Uterus (tissue), 4 donors: ENCODE data around the gene TPRG1L. TPM values are rescaled to one million over a fixed set of nuclear protein-coding genes. Genes with fewer than 3 reads are reported as not detected.

ENCODE experiments used
- DNase-seq, 2 donors: peaks; one replicate each; pipeline ENCODE4 v3.0.0-alpha.2; 2019 to 2020
- H3K27ac ChIP-seq, 2 donors: fragments of 200-600 bp; sonication (generic); 1 replicate in 1 of 2; 2 replicates in 1 of 2; pipeline ENCODE4 v1.5.1; 2016 to 2018
- H3K27me3 ChIP-seq, 2 donors: fragments of 200-600 bp; sonication (generic); one replicate each; pipeline ENCODE4 v1.5.1; 2018 to 2019; ENCODE audit warnings: control low read depth in 1 of 2
- H3K36me3 ChIP-seq, 2 donors: fragments of 200-600 bp; sonication (generic); one replicate each; pipeline ENCODE4 v1.5.1; 2019; ENCODE audit warnings: control low read depth in 1 of 2
- H3K4me1 ChIP-seq, 2 donors: fragments of 200-600 bp; sonication (generic); one replicate each; pipeline ENCODE4 v1.5.1; 2018 to 2019; ENCODE audit warnings: control low read depth in 1 of 2
- H3K4me3 ChIP-seq, 2 donors: fragments of 200-600 bp; sonication (generic); 1 replicate in 1 of 2; 2 replicates in 1 of 2; pipeline ENCODE4 v1.5.1; 2018 to 2019; ENCODE audit warnings: mild to moderate bottlenecking in 1 of 2
- H3K9me3 ChIP-seq, 2 donors: fragments of 200-600 bp; sonication (generic); one replicate each; pipeline ENCODE4 v1.5.1; 2019; ENCODE audit warnings: control low read depth in 1 of 2
- CTCF ChIP-seq, 4 experiments: fragments of 200-600 bp in 2 of 4; fragments of 450-650 bp in 2 of 4; sonication (generic) in 2 of 4; IDR thresholded peaks; one replicate each; pipeline ENCODE4 v1.5.1; 2016 to 2019; ENCODE audit warnings: antibody characterized with exemption in 4 of 4, mild to moderate bottlenecking in 2 of 4, moderate library complexity in 1 of 4
- POLR2A ChIP-seq, 2 donors: fragments of 450-650 bp; IDR thresholded peaks; one replicate each; pipeline ENCODE4 v1.6.1; 2016; ENCODE audit warnings: antibody characterized with exemption in 2 of 2, mild to moderate bottlenecking in 1 of 2, moderate library complexity in 1 of 2
- intact Hi-C: fragments of 100-400 bp; cut with DNase I; formaldehyde crosslinking; loops from one replicate; pipeline ENCODE4 v1.15.1; 2023; ENCODE audit warnings: low total_unique reads
- total RNA-seq, 4 donors: library from RNA; depleted of rRNA in 3 of 4; stranded (reverse); fragments of >200 nt in 3 of 4; gene quantifications; one replicate each; pipeline versions ENCODE4 v1.1.0 to v1.2.4, GENCODE V29; 2014 to 2023
- donor health status: DM: yes; HTN: yes; CAD: no.

Gene TPRG1L
- total RNA-seq, 4 donors from 2014 or later: 18.7 to 43.4 (median 29.6) TPM

DNA sequence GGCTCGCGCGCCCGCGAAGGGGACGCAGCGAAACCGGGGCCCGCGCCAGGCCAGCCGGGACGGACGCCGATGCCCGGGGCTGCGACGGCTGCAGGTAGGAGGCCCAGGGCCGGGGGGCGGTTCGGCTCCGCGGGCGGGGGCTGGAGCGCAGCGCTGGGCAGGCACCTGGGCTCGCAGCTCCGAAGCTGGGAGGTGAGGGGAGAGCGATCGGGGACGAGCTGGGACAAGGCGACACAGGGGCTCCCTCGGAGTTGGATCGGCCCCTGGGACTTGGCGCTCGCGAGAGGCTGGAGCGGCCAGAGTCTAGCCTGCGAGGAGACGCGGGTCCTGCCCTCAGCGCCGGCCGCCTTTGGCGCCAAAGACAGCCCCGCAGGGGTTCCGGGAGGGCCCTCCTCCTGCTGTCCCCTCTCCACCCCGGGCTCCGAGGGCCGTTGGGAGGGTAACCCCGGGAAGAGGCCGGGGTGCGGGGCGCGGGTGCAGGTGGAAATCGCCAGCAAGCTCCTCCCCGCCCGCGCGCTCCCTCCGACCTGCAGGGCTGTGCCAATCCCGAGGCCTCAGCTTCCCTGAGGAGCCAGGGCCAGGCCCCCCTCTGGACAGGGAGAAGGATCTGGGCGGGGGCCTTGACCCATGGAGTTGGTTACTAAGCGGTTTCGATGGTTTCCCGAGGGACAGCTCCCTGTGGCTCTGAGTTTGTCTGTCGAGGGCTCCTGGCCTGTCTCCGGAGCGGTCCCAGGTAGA lies 27.9 kb downstream of the TPRG1L start:
- peaks cover 18 to 27% of the 10 kb centered on the region in 2 donors for H3K27me3 ChIP-seq
- H3K36me3 ChIP-seq: no peaks in the 10 kb centered on the region
- no peaks in the 10 kb centered on the region for H3K9me3 ChIP-seq
- no peak for TF ChIP-seq CTCF (IDR thresholded peaks at IDR 0.05)
- TF ChIP-seq POLR2A (IDR thresholded peaks at IDR 0.05): no peak
- DNase-seq: no peak
- peak overlapping the region in 1 of 2 donors; percentile 30 for H3K4me3 ChIP-seq
- H3K4me1 ChIP-seq: peaks cover 0 to 28% of the 10 kb centered on the region in 2 donors
- intact Hi-C loops: no loop called here
- H3K27ac ChIP-seq: no peak overlapping the region

DNA sequence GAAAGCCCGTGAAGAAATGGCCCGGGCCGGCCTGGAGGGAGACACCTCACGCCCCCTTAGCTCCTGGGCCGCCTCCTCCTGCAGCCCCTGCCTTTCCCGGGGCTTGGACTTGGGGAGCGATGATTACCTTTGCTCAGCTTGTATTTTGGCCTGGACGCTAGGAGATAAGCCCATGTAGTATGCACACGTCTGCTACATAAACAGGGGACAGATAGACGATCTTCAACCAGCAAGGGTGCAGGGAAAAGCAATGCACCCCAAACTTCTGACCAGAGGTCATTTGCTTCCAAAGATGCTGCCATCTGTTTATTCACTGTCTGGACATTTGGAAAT lies 28.4 kb downstream of the TPRG1L start:
- Histone ChIP-seq H3K9me3 (no peaks in the 10 kb centered on the region), H3K4me1 (peaks cover 0 to 28% of the 10 kb centered on the region in 2 donors), H3K27me3 (peaks cover 18 to 27% of the 10 kb centered on the region in 2 donors), H3K27ac (no peak overlapping the region), H3K36me3 (no peaks in the 10 kb centered on the region), H3K4me3 (no peak overlapping the region)
- intact Hi-C loops: no loop called here
- TF ChIP-seq CTCF (IDR thresholded peaks at IDR 0.05) (no peak), POLR2A (IDR thresholded peaks at IDR 0.05) (no peak)
- DNase-seq: no peak

DNA sequence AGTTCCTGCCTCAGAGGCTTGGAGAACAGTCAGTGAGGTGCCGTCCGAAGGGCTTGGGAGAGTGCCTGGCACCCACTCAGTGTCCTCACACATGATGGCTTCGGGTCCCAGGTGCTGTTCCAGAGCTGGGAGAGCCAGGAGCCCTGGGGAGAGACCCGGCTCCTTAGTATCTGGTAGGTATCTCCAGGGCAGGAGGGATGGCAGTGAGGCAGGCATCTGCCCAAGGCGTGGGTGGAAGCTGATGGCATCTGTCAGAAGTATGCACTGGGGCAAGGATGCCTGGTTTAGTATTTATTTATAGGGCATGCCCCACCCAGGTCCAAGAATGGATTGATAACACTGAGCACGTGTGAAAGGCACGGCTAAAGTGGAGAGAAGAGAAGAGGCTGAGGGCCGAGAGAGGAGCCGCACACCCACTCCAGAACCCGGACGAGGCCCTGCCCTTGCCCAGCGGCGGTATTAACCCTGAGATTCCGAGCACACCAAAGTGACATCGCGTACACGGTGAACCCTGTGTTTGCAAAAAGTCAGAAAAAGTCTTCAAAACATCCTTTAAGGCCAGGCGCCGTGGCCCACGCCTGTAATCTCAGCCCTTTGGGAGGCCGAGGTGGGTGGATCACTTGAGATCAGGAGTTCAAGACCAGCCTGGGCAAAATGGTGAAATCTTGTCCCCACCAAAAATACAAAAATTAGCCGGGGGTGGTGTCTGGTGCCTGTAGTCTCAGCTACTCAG lies 29.9 kb downstream of the TPRG1L start:
- Histone ChIP-seq H3K4me3 (no peak overlapping the region), H3K36me3 (no peaks in the 10 kb centered on the region), H3K27me3 (peaks cover 18 to 27% of the 10 kb centered on the region in 2 donors), H3K4me1 (peaks cover 0 to 28% of the 10 kb centered on the region in 2 donors), H3K9me3 (no peaks in the 10 kb centered on the region), H3K27ac (no peak overlapping the region)
- no peak for TF ChIP-seq CTCF (IDR thresholded peaks at IDR 0.05)
- TF ChIP-seq POLR2A (IDR thresholded peaks at IDR 0.05): no peak
- no peak for DNase-seq
- intact Hi-C loops: no loop called here

DNA sequence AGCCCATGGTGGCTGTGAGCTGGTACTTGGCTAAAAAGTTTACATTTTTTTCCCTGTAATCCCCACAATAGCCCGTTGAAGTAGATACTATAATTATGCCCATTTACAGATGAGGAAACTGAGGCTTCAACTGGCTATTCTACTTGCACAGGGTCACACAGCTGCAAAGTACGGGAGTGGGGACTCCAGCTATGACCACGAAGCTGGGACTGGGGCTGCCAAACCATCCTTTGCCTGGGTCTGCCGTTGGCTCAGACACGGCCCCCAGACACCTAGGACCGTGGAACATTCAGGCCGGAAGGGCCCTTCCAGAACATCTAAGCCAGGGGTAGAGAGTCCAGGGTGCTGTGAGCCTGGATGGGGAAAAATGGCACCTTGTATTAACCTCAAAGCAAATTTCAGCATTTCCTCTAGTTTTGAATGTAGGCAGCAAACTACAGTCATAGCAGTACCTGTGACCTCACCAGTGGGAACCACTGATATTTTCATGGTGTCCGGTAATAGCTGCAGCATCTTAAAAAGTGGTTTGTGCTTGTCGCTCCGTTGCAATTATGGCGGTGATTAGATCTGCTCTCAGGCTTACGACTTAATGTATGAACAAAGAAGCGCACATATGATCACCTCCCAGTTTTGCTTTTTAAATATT lies 31.8 kb downstream of the TPRG1L start:
- intact Hi-C loops: no loop called here
- no peak for DNase-seq
- TF ChIP-seq POLR2A (IDR thresholded peaks at IDR 0.05) (no peak), CTCF (IDR thresholded peaks at IDR 0.05) (no peak)

GRCh38 chr1:3657096-3657475 lies 32.3 kb downstream of the TPRG1L start:
- no peak overlapping the region for H3K4me3 ChIP-seq
- H3K4me1 ChIP-seq: peaks cover 0 to 9% of the 10 kb centered on the region in 2 donors
- no peak for DNase-seq
- intact Hi-C loops: no loop called here
- no peak overlapping the region for H3K27ac ChIP-seq
- no peak for TF ChIP-seq POLR2A (IDR thresholded peaks at IDR 0.05)
- TF ChIP-seq CTCF (IDR thresholded peaks at IDR 0.05): no peak
- peaks cover 2 to 10% of the 10 kb centered on the region in 2 donors for H3K27me3 ChIP-seq
- H3K9me3 ChIP-seq: no peaks in the 10 kb centered on the region
- H3K36me3 ChIP-seq: no peaks in the 10 kb centered on the region

More for the DNA sequence above, 31.8 kb downstream of the TPRG1L start:
- no peaks in the 10 kb centered on the region for H3K36me3 ChIP-seq
- no peak overlapping the region for H3K27ac ChIP-seq
- H3K9me3 ChIP-seq: no peaks in the 10 kb centered on the region
- H3K27me3 ChIP-seq: peaks cover 7 to 13% of the 10 kb centered on the region in 2 donors
- H3K4me3 ChIP-seq: no peak overlapping the region
- H3K4me1 ChIP-seq: peaks cover 0 to 14% of the 10 kb centered on the region in 2 donors
